WTC11 (cell line): Measurements from ENCODE around the gene HIPK2. TPM values are rescaled to one million over a fixed set of nuclear protein-coding genes. Genes with fewer than 3 reads are reported as not detected.

Source experiments
- ATAC-seq: fragments of 200-7000 bp; cut with Tn5 transposase; 2 replicates; pipeline ENCODE4 v1.10.0; 2021; ENCODE audit warnings: mild to moderate bottlenecking, moderate library complexity
- CTCF ChIA-PET: fragments of 300-600 bp; sonication (Branson Sonifier 250); formaldehyde crosslinking; loops from one replicate; lab custom pipeline; 2021; ENCODE audit warnings: antibody characterized with exemption; lab: Charles Lee
- POLR2A ChIA-PET: fragments of 350-600 bp; sonication (Branson Sonifier 250); formaldehyde crosslinking; loops from one replicate; lab custom pipeline; 2021; ENCODE audit warnings: antibody characterized with exemption; lab: Charles Lee
- DNase-seq: peaks from one replicate; pipeline ENCODE4 v3.0.0; 2021; ENCODE audit warnings: low spot score
- H3K27ac Mint-ChIP-seq: 2 replicates; pipeline ENCODE4 v1.8.0; 2021; ENCODE audit warnings: mixed read lengths
- H3K27me3 Mint-ChIP-seq: 2 replicates; pipeline ENCODE4 v1.8.0; 2021; ENCODE audit warnings: low read depth, mild to moderate bottlenecking, moderate library complexity, mixed read lengths
- H3K36me3 Mint-ChIP-seq: 2 replicates; pipeline ENCODE4 v1.8.0; 2021; ENCODE audit warnings: mixed read lengths
- H3K4me1 Mint-ChIP-seq: 2 replicates; pipeline ENCODE4 v1.8.0; 2022; ENCODE audit warnings: mixed read lengths
- H3K4me3 Mint-ChIP-seq: 2 replicates; pipeline ENCODE4 v1.8.0; 2021; ENCODE audit warnings: mild to moderate bottlenecking, moderate library complexity, mixed read lengths
- H3K9me3 Mint-ChIP-seq: 2 replicates; pipeline ENCODE4 v1.8.0; 2021; ENCODE audit warnings: mixed read lengths
- CTCF ChIP-seq: fragments of 200-600 bp; IDR thresholded peaks from 2 replicates; pipeline ENCODE4 v1.8.0; 2022; ENCODE audit warnings: antibody characterized with exemption
- E2F1 ChIP-seq: sonication (generic); formaldehyde crosslinking; IDR thresholded peaks from 2 replicates; pipeline ENCODE4 v1.8.0; 2022; ENCODE audit warnings: mild to moderate bottlenecking, missing genetic modification reagents
- E2F5 ChIP-seq: sonication (generic); formaldehyde crosslinking; IDR thresholded peaks from 2 replicates; pipeline ENCODE4 v1.8.1; 2022; ENCODE audit warnings: mild to moderate bottlenecking, moderate library complexity, missing genetic modification reagents
- EMX1 ChIP-seq: fragments of 250-450 bp; sonication (Bioruptor Pico); IDR thresholded peaks from 2 replicates; pipeline ENCODE4 v1.8.0; 2021; ENCODE audit warnings: mild to moderate bottlenecking
- ETV6 ChIP-seq: sonication (generic); formaldehyde crosslinking; IDR thresholded peaks from 2 replicates; pipeline ENCODE4 v1.8.1; 2022; ENCODE audit warnings: mild to moderate bottlenecking, missing genetic modification reagents
- FOXP1 ChIP-seq: sonication (generic); formaldehyde crosslinking; IDR thresholded peaks from 2 replicates; pipeline ENCODE4 v1.8.0; 2022; ENCODE audit warnings: missing genetic modification reagents, mild to moderate bottlenecking, moderate library complexity, borderline replicate concordance
- GABPB1 ChIP-seq: sonication (generic); formaldehyde crosslinking; IDR thresholded peaks from 2 replicates; pipeline ENCODE4 v1.8.1; 2023; ENCODE audit warnings: mild to moderate bottlenecking, missing genetic modification reagents
- IRF2 ChIP-seq: sonication (generic); formaldehyde crosslinking; IDR thresholded peaks from 2 replicates; pipeline ENCODE4 v1.8.0; 2022; ENCODE audit warnings: low read depth, missing genetic modification reagents, borderline replicate concordance
- NFATC4 ChIP-seq: fragments of 250-450 bp; sonication (Bioruptor Pico); IDR thresholded peaks from 2 replicates; pipeline ENCODE4 v1.9.0; 2021; ENCODE audit warnings: mild to moderate bottlenecking
- PREB ChIP-seq: sonication (generic); formaldehyde crosslinking; IDR thresholded peaks from 2 replicates; pipeline ENCODE4 v1.8.1; 2022; ENCODE audit warnings: mild to moderate bottlenecking, missing genetic modification reagents, moderate library complexity, borderline replicate concordance
- RORB ChIP-seq: fragments of 250-450 bp; sonication (Bioruptor Pico); IDR thresholded peaks from 2 replicates; pipeline ENCODE4 v1.9.0; 2021; ENCODE audit warnings: mild to moderate bottlenecking
- SMAD3 ChIP-seq: sonication (generic); formaldehyde crosslinking; IDR thresholded peaks from 2 replicates; pipeline ENCODE4 v1.8.0; 2022; ENCODE audit warnings: missing genetic modification reagents, mild to moderate bottlenecking, borderline replicate concordance
- TCF7 ChIP-seq: sonication (generic); formaldehyde crosslinking; IDR thresholded peaks from 2 replicates; pipeline ENCODE4 v1.8.0; 2022; ENCODE audit warnings: mild to moderate bottlenecking, low read depth, missing genetic modification reagents, moderate library complexity
- TEAD4 ChIP-seq: sonication (generic); formaldehyde crosslinking; IDR thresholded peaks from 2 replicates; pipeline ENCODE4 v1.8.0; 2022; ENCODE audit warnings: mild to moderate bottlenecking, missing genetic modification reagents
- total RNA-seq: library from RNA; stranded (reverse); gene quantifications from 3 replicates; pipeline ENCODE4 v1.2.3, GENCODE V29; 2021
- TF ChIP-seq, protein P1 (sequence below): sonication (generic); formaldehyde crosslinking; IDR thresholded peaks from 2 replicates; pipeline ENCODE4 v1.8.1; 2023; ENCODE audit warnings: mild to moderate bottlenecking, missing genetic modification reagents
- TF ChIP-seq, protein P2 (sequence below): sonication (generic); formaldehyde crosslinking; IDR thresholded peaks from 2 replicates; pipeline ENCODE4 v1.8.1; 2023; ENCODE audit warnings: mild to moderate bottlenecking, moderate library complexity, missing genetic modification reagents
- TF ChIP-seq, protein P3 (sequence below): sonication (generic); formaldehyde crosslinking; IDR thresholded peaks from 2 replicates; pipeline ENCODE4 v1.8.0; 2022; ENCODE audit warnings: missing genetic modification reagents
- TF ChIP-seq, protein P4 (sequence below): fragments of 250-450 bp; sonication (Bioruptor Pico); IDR thresholded peaks from 2 replicates; pipeline ENCODE4 v2.1.2; 2022; ENCODE audit warnings: mild to moderate bottlenecking, moderate library complexity

The HIPK2 gene
- total RNA-seq, 1 experiment from 2014 or later = 25.3 TPM

DNA sequence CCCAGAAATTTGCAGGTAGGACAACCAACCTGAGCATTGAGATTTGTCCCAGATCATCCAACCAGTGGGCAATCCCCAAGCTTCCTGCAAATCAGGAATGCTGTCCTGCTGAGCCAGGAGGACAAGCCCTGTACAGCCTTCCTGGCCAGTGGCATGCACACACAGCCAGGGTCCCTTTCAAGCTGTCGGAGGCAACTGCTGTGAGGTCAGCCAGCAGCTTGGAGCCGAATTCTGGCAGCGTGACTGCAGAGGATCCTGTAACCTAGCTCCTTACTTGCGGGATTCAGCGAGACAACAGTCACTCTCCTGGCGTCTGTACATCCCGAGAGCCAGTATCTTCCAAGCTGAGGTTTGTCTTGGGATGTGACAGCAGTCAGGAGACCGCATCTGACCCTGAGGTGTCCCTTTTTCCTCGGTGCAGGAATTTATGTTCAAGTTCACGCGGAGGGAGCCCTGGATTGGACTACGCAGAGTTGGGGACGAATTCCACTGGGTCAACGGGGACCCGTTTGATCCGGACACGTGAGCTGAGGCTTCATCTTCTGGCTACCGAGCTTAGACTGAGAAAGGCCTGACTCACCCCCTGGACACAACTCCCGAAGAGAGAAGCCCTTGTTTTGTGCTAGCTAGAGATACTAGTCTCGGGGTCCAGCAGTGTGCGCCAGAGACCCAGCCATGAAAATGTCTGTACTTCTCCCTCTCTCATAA lies 236.0 kb downstream of the HIPK2 start (continued):
- TF ChIP-seq E2F5 (CRISPR knock-in tag) (no peak), E2F1 (CRISPR knock-in tag) (no peak), TCF7 (CRISPR knock-in tag) (no peak), SMAD3 (no peak), ETV6 (CRISPR knock-in tag) (no peak)
- TF ChIP-seq, protein P1, sequence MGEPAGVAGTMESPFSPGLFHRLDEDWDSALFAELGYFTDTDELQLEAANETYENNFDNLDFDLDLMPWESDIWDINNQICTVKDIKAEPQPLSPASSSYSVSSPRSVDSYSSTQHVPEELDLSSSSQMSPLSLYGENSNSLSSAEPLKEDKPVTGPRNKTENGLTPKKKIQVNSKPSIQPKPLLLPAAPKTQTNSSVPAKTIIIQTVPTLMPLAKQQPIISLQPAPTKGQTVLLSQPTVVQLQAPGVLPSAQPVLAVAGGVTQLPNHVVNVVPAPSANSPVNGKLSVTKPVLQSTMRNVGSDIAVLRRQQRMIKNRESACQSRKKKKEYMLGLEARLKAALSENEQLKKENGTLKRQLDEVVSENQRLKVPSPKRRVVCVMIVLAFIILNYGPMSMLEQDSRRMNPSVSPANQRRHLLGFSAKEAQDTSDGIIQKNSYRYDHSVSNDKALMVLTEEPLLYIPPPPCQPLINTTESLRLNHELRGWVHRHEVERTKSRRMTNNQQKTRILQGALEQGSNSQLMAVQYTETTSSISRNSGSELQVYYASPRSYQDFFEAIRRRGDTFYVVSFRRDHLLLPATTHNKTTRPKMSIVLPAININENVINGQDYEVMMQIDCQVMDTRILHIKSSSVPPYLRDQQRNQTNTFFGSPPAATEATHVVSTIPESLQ (CRISPR knock-in tag) = no peak
- TF ChIP-seq, all 79 proteins: peak for 0

GRCh38 chr7:139540203-139540602 lies 237.6 kb downstream of the HIPK2 start:
- no peak overlapping the region for H3K27ac Mint-ChIP-seq
- POLR2A ChIA-PET = no interaction called here
- no peaks in the 10 kb centered on the region for H3K36me3 Mint-ChIP-seq
- DNase-seq (no peak), ATAC-seq (no peak; the same call in 1 of the 2 replicates)
- H3K9me3 Mint-ChIP-seq = no peaks in the 10 kb centered on the region
- CTCF ChIA-PET = interaction anchor here (1.1 kb wide), 1 partner anchor 35 kb away, joined by 5 read pairs; no protein-coding TSS in a partner anchor
- H3K4me1 Mint-ChIP-seq = peaks cover 20% of the 10 kb centered on the region
- H3K27me3 Mint-ChIP-seq = peaks cover 5% of the 10 kb centered on the region
- no peak overlapping the region for H3K4me3 Mint-ChIP-seq
- TF ChIP-seq PREB (CRISPR knock-in tag) (no peak), RORB (CRISPR knock-in tag) (no peak), CTCF (no peak), IRF2 (CRISPR knock-in tag) (no peak), NFATC4 (CRISPR knock-in tag) (no peak), FOXP1 (CRISPR knock-in tag) (no peak), GABPB1 (CRISPR knock-in tag) (no peak), ETV6 (CRISPR knock-in tag) (no peak), TEAD4 (no peak), EMX1 (CRISPR knock-in tag) (no peak)
- TF ChIP-seq, protein P2, sequence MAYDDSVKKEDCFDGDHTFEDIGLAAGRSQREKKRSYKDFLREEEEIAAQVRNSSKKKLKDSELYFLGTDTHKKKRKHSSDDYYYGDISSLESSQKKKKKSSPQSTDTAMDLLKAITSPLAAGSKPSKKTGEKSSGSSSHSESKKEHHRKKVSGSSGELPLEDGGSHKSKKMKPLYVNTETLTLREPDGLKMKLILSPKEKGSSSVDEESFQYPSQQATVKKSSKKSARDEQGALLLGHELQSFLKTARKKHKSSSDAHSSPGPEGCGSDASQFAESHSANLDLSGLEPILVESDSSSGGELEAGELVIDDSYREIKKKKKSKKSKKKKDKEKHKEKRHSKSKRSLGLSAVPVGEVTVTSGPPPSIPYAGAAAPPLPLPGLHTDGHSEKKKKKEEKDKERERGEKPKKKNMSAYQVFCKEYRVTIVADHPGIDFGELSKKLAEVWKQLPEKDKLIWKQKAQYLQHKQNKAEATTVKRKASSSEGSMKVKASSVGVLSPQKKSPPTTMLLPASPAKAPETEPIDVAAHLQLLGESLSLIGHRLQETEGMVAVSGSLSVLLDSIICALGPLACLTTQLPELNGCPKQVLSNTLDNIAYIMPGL (CRISPR knock-in tag) = no peak
- TF ChIP-seq, protein P3, sequence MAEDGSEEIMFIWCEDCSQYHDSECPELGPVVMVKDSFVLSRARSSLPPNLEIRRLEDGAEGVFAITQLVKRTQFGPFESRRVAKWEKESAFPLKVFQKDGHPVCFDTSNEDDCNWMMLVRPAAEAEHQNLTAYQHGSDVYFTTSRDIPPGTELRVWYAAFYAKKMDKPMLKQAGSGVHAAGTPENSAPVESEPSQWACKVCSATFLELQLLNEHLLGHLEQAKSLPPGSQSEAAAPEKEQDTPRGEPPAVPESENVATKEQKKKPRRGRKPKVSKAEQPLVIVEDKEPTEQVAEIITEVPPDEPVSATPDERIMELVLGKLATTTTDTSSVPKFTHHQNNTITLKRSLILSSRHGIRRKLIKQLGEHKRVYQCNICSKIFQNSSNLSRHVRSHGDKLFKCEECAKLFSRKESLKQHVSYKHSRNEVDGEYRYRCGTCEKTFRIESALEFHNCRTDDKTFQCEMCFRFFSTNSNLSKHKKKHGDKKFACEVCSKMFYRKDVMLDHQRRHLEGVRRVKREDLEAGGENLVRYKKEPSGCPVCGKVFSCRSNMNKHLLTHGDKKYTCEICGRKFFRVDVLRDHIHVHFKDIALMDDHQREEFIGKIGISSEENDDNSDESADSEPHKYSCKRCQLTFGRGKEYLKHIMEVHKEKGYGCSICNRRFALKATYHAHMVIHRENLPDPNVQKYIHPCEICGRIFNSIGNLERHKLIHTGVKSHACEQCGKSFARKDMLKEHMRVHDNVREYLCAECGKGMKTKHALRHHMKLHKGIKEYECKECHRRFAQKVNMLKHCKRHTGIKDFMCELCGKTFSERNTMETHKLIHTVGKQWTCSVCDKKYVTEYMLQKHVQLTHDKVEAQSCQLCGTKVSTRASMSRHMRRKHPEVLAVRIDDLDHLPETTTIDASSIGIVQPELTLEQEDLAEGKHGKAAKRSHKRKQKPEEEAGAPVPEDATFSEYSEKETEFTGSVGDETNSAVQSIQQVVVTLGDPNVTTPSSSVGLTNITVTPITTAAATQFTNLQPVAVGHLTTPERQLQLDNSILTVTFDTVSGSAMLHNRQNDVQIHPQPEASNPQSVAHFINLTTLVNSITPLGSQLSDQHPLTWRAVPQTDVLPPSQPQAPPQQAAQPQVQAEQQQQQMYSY (CRISPR knock-in tag) = no peak
- TF ChIP-seq, protein P4, sequence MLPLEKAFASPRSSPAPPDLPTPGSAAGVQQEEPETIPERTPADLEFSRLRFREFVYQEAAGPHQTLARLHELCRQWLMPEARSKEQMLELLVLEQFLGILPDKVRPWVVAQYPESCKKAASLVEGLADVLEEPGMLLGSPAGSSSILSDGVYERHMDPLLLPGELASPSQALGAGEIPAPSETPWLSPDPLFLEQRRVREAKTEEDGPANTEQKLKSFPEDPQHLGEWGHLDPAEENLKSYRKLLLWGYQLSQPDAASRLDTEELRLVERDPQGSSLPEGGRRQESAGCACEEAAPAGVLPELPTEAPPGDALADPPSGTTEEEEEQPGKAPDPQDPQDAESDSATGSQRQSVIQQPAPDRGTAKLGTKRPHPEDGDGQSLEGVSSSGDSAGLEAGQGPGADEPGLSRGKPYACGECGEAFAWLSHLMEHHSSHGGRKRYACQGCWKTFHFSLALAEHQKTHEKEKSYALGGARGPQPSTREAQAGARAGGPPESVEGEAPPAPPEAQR (CRISPR knock-in tag) = no peak
